ENCODE measurements around the gene HSD17B11.
"Not testable (repeated sequence)": the region's sequence is repeated elsewhere in the genome, so short reads cannot be mapped to it uniquely, and the experiment has no call there.

The HSD17B11 gene

GRCh38 chr4:87416965-87417364 is 26.0 kb upstream of the HSD17B11 start:
- FAIRE-seq, result no peak
- no peak for DNase-seq (ENCODE audit: insufficient read length, low spot score)
- TF ChIP-seq, protein P1, sequence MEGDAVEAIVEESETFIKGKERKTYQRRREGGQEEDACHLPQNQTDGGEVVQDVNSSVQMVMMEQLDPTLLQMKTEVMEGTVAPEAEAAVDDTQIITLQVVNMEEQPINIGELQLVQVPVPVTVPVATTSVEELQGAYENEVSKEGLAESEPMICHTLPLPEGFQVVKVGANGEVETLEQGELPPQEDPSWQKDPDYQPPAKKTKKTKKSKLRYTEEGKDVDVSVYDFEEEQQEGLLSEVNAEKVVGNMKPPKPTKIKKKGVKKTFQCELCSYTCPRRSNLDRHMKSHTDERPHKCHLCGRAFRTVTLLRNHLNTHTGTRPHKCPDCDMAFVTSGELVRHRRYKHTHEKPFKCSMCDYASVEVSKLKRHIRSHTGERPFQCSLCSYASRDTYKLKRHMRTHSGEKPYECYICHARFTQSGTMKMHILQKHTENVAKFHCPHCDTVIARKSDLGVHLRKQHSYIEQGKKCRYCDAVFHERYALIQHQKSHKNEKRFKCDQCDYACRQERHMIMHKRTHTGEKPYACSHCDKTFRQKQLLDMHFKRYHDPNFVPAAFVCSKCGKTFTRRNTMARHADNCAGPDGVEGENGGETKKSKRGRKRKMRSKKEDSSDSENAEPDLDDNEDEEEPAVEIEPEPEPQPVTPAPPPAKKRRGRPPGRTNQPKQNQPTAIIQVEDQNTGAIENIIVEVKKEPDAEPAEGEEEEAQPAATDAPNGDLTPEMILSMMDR (IDR thresholded peaks at IDR 0.05; ENCODE audit: insufficient read depth, missing control alignments), result no peak

DNA sequence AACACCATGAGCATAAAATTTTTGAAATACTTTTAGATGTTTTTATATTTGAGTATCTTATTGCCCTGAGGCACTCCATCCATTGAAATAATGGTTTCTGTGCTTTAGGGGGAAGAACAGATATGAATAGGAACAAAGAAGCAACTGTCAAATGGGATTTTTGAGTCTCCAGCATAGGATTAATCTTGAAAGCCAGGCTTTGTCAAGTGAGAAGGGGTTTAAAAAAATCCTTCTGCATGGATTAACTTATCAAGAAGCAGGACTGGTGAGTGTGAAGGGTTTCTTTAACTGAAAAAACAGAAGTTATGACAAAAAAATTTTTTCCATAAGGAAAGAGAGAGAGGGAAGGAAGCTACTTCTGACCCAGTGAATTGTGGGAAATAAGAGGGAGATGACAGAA is 23.8 kb upstream of the HSD17B11 start:
- DNase-seq (ENCODE audit: insufficient read length, low spot score), result no peak
- no peak for FAIRE-seq
- TF ChIP-seq, protein P1 (IDR thresholded peaks at IDR 0.05; ENCODE audit: insufficient read depth, missing control alignments), result no peak

DNA sequence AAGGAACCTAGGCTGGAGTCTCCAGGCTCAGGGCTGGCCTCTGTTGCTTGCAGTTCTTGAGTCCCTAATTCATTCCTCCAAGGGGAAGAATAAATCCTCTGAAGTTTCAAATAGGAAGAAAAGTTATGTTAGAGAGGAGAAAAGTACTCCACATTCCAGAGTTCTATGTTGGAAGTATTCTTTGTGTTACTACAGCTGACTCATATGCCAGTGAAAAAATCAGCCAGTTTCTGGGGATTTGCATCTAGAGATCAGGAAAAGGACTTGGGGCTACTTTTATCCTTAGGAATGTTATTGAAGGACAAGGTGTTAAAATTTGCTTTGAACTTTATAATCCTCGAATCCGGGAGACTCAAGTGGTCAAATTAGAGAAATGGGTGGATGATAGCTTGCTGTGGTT is 19.7 kb upstream of the HSD17B11 start:
- no peak for FAIRE-seq
- TF ChIP-seq, protein P1 (IDR thresholded peaks at IDR 0.05; ENCODE audit: insufficient read depth, missing control alignments), result no peak

DNA sequence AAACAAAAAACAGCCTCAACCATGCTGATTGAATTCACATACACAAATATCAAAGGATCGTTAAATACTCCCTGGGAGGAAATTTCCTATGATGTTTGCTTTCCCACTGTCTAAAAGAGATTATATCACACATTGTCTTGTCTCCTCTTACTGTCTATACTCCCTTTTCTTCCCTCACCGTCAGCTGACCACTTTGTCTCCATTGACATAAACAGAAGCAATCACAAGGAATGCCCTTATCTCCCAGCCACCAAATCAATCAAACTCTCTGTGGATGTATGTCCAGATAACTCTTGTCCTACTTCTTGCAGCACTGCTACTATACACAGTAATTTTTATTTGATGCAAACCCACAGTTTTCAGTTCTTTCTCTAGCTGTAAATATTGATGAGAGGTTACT is 19.2 kb upstream of the HSD17B11 start:
- TF ChIP-seq, protein P1 (IDR thresholded peaks at IDR 0.05; ENCODE audit: insufficient read depth, missing control alignments), result no peak
- DNase-seq (ENCODE audit: insufficient read length, low spot score), result no peak
- no peak for FAIRE-seq

More for the DNA sequence above, 19.7 kb upstream of the HSD17B11 start:
- no peak for DNase-seq (ENCODE audit: insufficient read length, low spot score)

- DNase-seq (ENCODE audit: insufficient read length, low spot score) (no peak), FAIRE-seq (no peak)
- TF ChIP-seq, protein P1 (IDR thresholded peaks at IDR 0.05; ENCODE audit: insufficient read depth, missing control alignments), result no peak
These were observed 18.5 kb upstream of the HSD17B11 start for GRCh38 chr4:87409420-87409939.

DNA sequence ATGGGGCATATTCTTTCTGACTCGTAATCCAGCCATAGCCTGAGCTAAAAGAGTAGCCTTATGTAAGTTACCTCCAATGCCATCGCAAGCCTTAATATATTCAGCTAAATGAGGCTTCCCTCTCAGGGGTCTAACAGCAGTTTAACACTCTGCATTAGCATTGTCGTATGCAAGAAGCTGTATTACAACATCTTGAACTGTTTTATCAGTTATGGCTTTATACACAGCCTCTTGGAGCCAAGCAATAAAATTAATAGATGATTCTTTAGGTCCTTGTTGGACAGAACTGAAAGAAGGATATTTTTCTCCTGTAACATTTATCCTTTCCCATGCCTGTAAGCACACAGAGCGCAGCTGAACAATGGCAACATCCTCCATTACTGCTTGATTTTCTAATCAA is 15.9 kb upstream of the HSD17B11 start:
- not testable (repeated sequence) for DNase-seq (ENCODE audit: insufficient read length, low spot score); FAIRE-seq

DNA sequence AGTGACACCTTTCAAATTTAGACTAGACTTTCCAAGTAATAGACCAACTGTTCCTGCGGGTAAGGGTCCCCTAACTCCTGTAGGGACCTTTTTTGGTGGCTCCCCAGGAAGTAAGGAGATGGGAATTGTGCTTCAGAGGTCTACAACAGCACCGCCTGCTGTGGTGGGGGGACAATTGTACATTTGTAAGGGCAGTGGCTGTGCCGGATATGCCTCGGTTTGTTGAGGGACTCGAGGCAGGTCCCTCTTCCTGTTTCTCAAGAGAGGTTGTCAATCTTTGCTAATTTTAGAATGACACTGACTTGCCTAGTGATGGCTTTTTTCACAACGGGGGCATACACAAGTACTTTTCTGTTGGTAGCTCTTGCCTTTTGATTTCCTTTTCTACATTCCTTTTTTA is 15.5 kb upstream of the HSD17B11 start:
- FAIRE-seq, result no peak
- DNase-seq (ENCODE audit: insufficient read length, low spot score), result no peak
- TF ChIP-seq, protein P1 (IDR thresholded peaks at IDR 0.05; ENCODE audit: insufficient read depth, missing control alignments), result no peak

All from D721Med (cell line).